Lower lobe of right lung (tissue), 2 donors: Measurements from ENCODE around the gene VAMP7. TPM values are rescaled to one million over a fixed set of nuclear protein-coding genes. Genes with fewer than 3 reads are reported as not detected.
"Not testable (repeated sequence)": the region's sequence is repeated elsewhere in the genome, so short reads cannot be mapped to it uniquely, and the experiment has no call there.

Experiments
- ATAC-seq, 2 donors: fragments of 200-7000 bp; cut with Tn5 transposase; one replicate each; pipeline ENCODE4 v1.9.1; 2020 to 2022; ENCODE audit warnings: mild to moderate bottlenecking in 2 of 2, moderate library complexity in 2 of 2
- DNase-seq: peaks from one replicate; pipeline ENCODE4 v3.0.0-alpha.2; 2020
- H3K27ac ChIP-seq: fragments of 200-600 bp; one replicate; pipeline ENCODE4 v1.8.0; 2022
- H3K27me3 ChIP-seq: fragments of 200-600 bp; one replicate; pipeline ENCODE4 v1.8.0; 2022; ENCODE audit warnings: low read depth
- H3K36me3 ChIP-seq: fragments of 200-600 bp; one replicate; pipeline ENCODE4 v1.8.0; 2022; ENCODE audit warnings: mild to moderate bottlenecking
- H3K4me1 ChIP-seq: fragments of 200-600 bp; one replicate; pipeline ENCODE4 v1.8.0; 2022
- H3K4me3 ChIP-seq: fragments of 200-600 bp; one replicate; pipeline ENCODE4 v1.8.0; 2022; ENCODE audit warnings: mild to moderate bottlenecking
- H3K9me3 ChIP-seq: fragments of 200-600 bp; one replicate; pipeline ENCODE4 v1.8.0; 2022
- CTCF ChIP-seq: fragments of 200-600 bp; IDR thresholded peaks from one replicate; pipeline ENCODE4 v1.8.0; 2022; ENCODE audit warnings: antibody characterized with exemption, mild to moderate bottlenecking
- intact Hi-C: fragments of 100-400 bp; cut with DNase I; formaldehyde crosslinking; loops from one replicate; pipeline ENCODE4 v1.11.0; 2022
- long read RNA-seq: library from polyadenylated mRNA; unstranded; transcript quantifications from one replicate; pipeline ENCODE4 v2.0.0, GENCODE V29; 2021
- total RNA-seq: library from RNA; stranded (reverse); fragmentation: NEBNext Ultra II Directional; extraction: Animal tissue kit (Norgen Biotek cat#: 25700); gene quantifications from one replicate; pipeline ENCODE4 v1.2.1, GENCODE V29; 2021
- donor health status: DM: no; HTN: yes; CAD: no; lungs with severe emphysema.

VAMP7 gene
- total RNA-seq = 31.0 TPM
- long read RNA-seq, transcript VAMP7-202 (8 exons, 2,646 nt) = major isoform, 48 of 55 reads
- long read RNA-seq, partial matches to known transcripts = 0 of 55 reads
- long read RNA-seq, other reads (novel, unspliced or antisense) = 4 of 55 reads

- no peak for TF ChIP-seq CTCF
- DNase-seq = peak; percentile 92
- no peaks in the 10 kb centered on the region for H3K9me3 ChIP-seq
- H3K4me1 ChIP-seq = peaks cover 9% of the 10 kb centered on the region
- intact Hi-C loops = no loop called here
- no peaks in the 10 kb centered on the region for H3K36me3 ChIP-seq
- no peaks in the 10 kb centered on the region for H3K27me3 ChIP-seq
- peak; percentile 99 for ATAC-seq
- H3K4me3 ChIP-seq = peak within 1 kb of the TSS; percentile 65
- peak within 1 kb of the TSS; percentile 84 for H3K27ac ChIP-seq
Observed at GRCh38 chrX:155881158-155881993, at the start of gene VAMP7. Gene VAMP7, plus strand, starts transcription at chrX:155881345. Its CDS starts 8,122 bp downstream, at chrX:155889467.

- intact Hi-C loops = no loop called here
- no peaks in the 10 kb centered on the region for H3K4me1 ChIP-seq
- no peak overlapping the region for H3K4me3 ChIP-seq
- peaks cover 4% of the 10 kb centered on the region for H3K9me3 ChIP-seq
- TF ChIP-seq CTCF = no peak
- no peak for ATAC-seq
- H3K36me3 ChIP-seq = no peaks in the 10 kb centered on the region
- DNase-seq = no peak
- H3K27me3 ChIP-seq = no peaks in the 10 kb centered on the region
- H3K27ac ChIP-seq = no peak overlapping the region
Observed at GRCh38 chrX:155841232-155841631, 39.9 kb upstream of the VAMP7 start.

- H3K36me3 ChIP-seq, ATAC-seq, DNase-seq, H3K4me1 ChIP-seq, H3K27ac ChIP-seq, H3K9me3 ChIP-seq, H3K27me3 ChIP-seq, H3K4me3 ChIP-seq, intact Hi-C loops: not testable (repeated sequence)
Observed at GRCh38 chrX:155851786-155852185, 29.4 kb upstream of the VAMP7 start.

GRCh38 chrX:155857561-155857960 lies 23.6 kb upstream of the VAMP7 start:
- H3K9me3 ChIP-seq = no peaks in the 10 kb centered on the region
- no peaks in the 10 kb centered on the region for H3K27me3 ChIP-seq
- no peaks in the 10 kb centered on the region for H3K4me1 ChIP-seq
- H3K36me3 ChIP-seq = no peaks in the 10 kb centered on the region
- DNase-seq = no peak
- no peak overlapping the region for H3K4me3 ChIP-seq
- intact Hi-C loops = no loop called here
- H3K27ac ChIP-seq = no peak overlapping the region
- no peak for ATAC-seq
- no peak for TF ChIP-seq CTCF

GRCh38 chrX:155864655-155865054 lies 16.5 kb upstream of the VAMP7 start:
- DNase-seq (no peak), ATAC-seq (no peak)
- no peak overlapping the region for H3K4me3 ChIP-seq
- no peak overlapping the region for H3K27ac ChIP-seq
- no peaks in the 10 kb centered on the region for H3K27me3 ChIP-seq
- no peaks in the 10 kb centered on the region for H3K36me3 ChIP-seq
- intact Hi-C loops = no loop called here
- no peaks in the 10 kb centered on the region for H3K4me1 ChIP-seq
- peaks cover 5% of the 10 kb centered on the region for H3K9me3 ChIP-seq
- TF ChIP-seq CTCF = no peak

- DNase-seq (no peak), ATAC-seq (no peak)
- no peaks in the 10 kb centered on the region for H3K36me3 ChIP-seq
- intact Hi-C loops = no loop called here
- H3K4me3 ChIP-seq = no peak overlapping the region
- no peak overlapping the region for H3K27ac ChIP-seq
- no peak for TF ChIP-seq CTCF
- no peaks in the 10 kb centered on the region for H3K4me1 ChIP-seq
- peaks cover 5% of the 10 kb centered on the region for H3K9me3 ChIP-seq
- H3K27me3 ChIP-seq = no peaks in the 10 kb centered on the region
Observed at GRCh38 chrX:155865193-155865592, 16.0 kb upstream of the VAMP7 start.
